Ureter (tissue), 1 donor: Measurements from ENCODE around the gene MAML3. TPM values are rescaled to one million over a fixed set of nuclear protein-coding genes. Genes with fewer than 3 reads are reported as not detected.

ENCODE experiments used
- DNase-seq: peaks from one replicate; pipeline ENCODE4 v3.0.0-alpha.2; 2020; ENCODE audit warnings: low spot score
- total RNA-seq: library from RNA; stranded (reverse); gene quantifications from one replicate; pipeline ENCODE4 v1.2.4, GENCODE V29; 2023
- donor health status: DM: yes; HTN: yes; CAD: no.

MAML3 gene
- total RNA-seq, 1 donor from 2014 or later: 23.4 TPM

DNA sequence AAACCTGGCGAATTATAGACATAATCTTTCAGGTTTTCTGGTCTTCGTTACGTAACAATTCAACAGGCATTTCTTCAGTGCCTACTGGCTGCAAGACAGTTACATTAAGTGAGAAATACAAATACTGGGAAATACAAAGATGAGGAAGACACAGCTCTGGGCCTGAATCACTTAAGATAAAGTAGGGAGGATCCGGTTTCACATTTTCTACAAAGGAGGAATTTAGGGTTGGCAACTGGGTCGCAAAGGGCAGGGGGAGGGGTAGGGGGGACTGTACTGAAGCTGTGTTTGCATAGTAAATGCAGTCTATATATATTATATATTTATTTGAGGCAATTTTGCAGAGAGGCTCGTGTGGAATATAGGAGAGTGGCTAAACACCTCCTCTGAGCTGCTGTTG is 107.4 kb downstream of the MAML3 start:
- DNase-seq: no peak

DNA sequence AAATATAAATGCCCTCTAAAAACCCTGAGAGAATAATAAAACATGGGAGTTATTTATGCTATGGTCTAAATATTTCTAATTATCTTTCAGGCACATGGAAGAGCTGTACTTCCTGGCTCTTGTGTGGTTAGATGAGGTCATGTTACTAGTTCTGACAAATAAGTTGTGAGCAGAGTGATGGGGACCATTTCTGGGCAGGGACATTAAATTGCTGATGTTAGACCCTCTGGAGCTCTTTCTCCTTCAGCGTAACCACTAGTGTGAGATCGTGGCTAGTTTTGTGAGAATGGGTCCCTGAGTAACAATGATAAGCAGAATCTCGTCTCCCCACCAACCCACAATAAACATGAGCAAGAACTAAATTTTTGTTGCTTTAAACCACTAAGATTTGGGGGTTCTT is 108.0 kb downstream of the MAML3 start:
- DNase-seq: no peak

DNA sequence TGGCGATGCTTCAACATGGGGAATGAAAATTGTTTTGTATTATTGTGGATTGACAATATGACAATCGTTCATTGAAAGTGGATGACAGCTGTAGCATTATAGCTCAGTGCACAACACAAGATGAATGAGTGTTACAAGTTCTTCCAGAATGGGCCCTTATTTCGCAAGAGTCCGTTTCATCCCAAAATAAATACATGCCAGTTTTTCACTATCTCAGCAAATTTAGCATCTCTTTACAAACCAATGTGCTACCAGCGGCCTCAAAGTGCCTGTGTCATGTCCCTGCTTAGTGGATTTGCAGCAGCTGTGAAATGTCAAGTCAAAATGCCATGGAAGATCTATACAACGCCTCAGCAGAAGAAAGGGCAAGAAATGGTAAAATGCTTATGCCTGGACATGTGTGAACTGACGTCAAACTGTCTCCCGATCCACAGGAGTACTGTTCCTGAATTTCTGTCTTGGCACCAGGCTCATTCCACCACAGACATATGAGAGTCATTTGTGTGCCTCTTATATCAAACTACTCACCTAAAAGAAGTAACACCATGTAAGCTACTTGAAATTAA is 109.6 kb downstream of the MAML3 start:
- DNase-seq: no peak

DNA sequence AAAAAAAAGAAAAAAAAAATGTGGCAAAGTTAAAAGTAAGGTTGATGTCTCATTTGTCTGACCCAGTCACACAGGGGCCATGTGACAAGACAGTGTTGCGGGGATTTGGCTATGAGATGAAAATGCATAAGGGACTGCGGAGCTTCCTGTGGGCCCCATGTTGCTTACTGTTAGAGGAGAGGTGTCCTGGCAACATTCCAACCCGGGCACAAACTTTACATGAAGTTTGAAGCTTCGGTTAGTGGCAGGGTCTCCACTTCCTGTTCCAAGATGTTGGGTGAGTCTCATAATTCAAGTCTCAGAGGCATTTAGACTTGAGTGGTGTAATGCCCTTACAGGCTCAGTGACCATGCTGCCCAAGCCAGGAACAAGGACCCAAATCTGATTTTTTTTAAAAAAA is 111.3 kb downstream of the MAML3 start:
- no peak for DNase-seq

DNA sequence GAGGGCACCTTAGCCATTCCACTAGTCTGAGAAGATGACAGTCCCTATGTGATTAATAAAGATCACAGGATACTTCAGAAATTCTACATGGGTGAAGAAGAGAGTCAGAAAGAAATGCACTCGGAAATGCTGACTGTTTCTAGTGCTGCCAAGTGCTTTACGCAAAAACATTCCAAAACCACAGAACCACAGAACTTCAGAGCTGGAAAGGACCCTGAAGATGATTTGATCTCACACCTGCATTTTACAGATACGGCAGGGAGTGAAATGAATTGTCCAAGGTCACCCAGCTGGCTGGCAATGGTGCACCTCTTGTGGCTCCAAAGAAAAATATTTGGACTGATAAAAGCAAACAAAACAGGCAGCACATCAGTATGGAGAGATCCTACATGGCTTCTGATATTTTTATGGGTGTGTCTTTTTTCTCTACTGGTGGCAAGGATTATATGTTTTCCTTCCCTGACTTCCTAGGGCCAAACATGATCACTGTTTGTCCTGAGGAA is 115.9 kb downstream of the MAML3 start:
- DNase-seq: no peak

DNA sequence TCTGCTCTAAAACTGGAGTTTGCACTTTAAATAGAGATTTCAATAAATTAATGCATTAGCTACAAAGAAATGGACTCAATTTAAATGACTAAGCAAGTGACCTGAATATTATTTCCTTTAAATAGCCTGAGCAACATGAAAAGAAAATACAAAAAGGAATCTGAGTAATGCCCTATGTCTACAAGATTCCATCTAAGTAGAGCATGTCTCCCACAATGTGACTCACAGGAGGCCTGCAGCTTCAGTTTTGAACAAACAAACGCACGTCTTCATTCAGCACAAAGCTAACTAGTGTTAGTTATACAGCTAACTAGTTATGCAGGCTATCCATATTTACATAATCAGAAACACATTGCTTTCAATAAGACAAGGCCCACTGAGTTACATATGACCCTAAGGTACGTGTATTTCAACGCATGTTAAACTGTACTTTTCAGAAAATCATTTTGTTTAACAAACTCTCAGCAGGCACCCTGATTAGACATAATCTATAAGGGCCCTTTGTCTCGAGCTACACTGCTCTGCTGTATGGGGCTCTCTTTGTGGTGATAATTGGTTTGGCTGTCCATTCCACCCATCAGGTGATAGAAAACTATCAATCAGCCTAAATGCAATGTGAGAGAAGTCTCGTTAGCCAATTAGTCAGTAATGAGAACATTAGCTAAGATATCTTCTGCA is 116.5 kb downstream of the MAML3 start:
- DNase-seq: no peak

DNA sequence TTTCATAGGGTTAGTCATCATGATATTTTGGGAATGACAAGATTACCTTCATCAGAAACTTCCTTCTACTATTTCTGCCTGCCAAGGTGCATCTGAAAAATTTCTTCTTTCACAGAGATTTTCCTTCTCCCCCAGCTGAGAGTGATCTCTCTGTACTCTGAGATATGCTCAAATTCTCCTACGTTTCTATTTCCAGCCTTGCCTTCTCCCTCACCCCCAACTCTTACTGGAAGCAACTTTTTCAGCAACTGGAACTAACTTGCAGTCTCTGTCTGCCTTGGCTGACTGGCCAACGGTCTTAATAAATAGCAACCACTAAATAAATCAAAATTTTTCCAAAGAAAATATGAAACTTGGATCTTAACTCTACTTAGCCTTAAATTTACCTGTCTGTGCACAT is 122.3 kb downstream of the MAML3 start:
- DNase-seq: no peak

DNA sequence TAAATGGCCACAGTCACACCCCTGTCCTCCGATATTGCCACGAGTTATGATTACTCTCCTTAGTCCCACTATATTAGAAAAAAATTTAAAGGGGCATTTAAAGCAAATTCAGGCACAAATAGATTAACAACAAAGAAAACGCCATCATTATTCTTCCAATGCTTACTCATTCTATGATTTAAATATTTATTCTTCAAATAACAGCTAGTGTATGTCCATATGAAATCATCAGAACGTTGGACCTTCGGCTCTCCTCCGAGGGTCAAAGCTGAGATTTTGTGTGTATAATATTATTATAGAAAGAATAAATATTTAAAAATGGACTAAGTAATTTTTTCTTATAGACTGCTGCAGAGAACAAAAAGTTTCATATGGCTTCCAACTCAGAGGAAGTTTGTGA is 122.9 kb downstream of the MAML3 start:
- no peak for DNase-seq

DNA sequence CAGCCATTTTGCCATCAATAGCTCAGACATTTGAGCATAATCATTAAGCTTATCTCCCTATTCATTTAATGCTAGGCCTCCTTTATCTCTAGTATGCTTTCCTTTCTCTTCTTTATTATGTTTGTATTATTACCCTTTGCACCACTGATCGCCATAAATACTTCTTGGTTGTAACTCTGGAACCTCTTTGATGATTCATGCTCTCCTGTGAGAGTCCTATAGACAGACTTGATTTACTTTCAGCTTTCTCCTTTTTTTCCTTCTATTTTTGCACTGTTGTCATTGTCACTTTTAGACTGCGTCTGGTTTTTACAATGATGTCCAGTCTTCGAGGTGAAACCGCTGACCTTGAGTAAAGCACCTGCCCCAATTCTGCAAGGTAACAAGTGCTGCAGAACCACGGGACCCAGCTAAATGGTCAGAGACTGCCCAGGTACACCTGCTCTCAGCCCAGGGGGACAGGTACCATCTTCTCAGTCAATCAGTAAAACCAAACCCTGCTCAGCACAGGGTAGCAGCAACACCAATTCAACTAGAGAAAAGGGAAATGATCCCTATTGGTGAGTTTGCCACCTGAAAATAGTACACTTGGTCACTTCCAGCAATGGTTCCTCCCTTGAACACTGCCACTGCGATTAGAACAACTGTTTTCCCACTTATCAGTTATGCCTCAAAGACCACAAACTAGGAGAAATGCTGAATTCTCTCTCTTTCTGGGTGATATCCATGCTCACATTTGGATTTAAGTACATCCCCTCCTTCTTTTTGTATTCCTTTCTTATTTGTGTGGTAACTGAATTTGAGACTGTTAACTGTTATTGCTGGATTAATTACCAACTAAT is 125.1 kb downstream of the MAML3 start:
- no peak for DNase-seq

DNA sequence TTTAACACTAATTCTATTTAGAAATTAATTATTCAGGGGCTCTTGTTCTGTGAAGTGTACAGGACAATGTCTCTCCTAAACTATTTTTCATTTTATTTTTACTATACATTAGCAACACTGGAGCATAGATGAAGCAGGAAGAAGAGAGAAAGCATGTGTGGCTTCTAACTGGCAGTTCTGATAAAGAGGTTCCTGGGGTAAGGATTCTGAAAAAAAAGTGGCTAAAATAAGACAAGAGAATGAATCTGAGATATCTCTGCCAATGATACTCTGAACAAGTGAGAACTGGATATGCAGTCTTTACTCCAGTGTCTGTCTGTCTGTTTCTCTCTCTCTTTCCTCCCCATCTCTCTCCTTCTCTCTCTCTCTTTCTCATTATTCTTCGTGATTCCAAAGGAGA is 125.9 kb downstream of the MAML3 start:
- DNase-seq: no peak

DNA sequence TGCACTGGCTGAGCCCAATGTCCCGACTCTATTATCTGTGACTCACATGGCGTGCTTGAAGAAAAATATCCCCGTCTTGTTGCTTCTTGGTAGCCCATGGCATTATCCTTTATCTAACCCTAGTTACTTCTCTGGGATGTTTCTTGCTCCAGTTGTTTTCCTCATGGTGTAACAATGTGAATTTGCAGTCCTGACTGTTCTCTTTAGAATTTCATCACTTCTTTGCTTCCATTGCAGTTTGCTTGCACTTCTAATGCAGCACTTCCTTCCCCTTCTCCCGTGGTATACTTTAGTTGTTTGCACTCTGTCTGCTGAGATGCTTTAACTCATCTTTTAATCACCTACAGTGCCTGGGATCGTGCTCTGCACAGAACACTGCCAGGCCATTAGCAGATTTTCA is 126.9 kb downstream of the MAML3 start:
- DNase-seq: no peak

DNA sequence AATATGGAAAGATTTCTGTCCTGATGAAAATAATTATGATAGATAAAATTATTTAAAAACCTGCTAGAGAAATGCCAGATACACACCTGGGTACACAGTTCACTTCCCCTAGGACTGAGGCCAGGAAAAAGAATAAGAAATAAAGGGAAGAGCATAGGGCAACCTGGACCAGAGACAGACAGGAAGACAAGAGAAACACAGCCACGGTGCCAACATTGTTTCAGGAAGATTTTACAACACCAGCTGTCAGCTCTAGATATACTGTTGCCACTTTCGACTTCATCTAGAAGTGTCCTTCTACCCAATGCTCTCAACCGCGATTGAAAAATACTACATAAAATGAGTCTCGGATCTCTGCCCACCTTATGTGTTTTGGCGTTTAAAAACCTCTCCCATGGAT is 128.5 kb downstream of the MAML3 start:
- DNase-seq: no peak

DNA sequence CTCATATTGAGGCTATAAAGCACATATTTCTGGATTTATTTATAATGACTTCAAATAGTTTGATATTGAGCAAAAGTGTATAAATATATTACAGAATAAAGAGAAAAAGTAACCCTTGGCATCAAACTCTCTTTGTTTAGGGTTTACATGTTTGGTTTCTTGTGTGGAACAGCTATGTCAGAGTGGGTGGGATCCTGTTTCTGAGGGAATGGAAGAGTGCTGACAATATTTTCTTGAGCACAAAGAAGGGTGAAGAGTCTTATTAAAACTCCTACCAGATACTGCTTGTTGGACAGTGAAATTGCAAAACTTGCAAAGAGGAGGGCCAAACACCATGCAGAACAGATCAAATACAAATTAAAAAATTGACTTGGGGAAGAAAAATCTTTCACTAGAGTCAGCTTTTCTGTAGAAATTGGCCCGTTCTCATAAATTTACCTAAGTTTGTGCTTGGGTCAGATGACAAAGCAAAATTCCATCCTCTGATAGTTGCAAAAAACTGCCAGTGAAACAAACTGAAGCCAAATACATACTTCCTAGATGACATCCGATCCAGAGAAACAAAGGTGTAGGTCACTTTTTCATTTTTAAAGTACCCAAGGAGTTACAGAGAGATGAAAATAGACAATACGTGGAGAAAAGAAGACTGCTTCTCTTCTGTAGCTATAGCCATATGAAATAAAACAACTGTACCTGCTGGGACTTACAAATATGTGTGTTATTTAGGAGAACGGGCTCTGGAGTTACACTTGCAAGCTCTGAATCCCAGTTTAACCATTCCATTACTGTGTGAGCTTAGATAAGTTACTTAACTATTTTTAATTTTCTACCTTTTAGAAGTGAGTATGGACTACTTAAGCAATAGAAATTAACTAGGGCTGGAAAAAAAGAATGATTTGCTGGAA is 133.3 kb downstream of the MAML3 start:
- DNase-seq: no peak

DNA sequence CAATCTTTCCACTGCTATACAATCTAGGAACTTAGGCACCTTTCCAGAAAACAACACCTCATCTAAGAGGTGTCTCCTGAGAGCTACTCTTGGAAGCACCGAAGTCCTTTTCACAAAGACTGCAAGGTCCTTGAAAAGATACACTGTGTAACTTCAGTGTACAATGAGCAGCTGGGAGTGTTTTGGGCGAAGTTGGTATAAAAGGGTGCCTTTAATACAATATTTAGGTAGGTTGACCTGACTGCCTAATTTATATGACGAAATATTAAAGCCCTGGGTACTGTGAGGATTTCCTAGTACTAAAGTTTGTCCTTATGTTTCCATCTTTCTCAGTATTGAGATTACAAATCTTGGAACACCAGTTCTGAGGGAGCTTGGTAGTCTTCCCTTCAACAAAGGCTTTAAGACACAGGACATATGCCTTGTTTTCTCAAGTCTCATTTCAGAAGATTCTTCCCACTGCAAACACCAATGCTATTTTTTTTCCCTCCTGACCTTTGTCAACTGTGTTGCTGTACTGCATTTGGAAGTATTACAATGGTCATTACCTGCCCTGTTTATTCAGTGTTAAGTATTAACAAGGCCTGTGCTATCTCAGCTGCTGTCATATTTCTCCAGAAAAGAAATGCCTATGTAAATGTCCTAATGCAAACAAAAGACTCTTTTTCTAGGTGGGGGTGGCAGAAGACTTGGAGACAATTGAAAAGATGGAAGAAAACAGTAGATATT is 134.2 kb downstream of the MAML3 start:
- DNase-seq: no peak

DNA sequence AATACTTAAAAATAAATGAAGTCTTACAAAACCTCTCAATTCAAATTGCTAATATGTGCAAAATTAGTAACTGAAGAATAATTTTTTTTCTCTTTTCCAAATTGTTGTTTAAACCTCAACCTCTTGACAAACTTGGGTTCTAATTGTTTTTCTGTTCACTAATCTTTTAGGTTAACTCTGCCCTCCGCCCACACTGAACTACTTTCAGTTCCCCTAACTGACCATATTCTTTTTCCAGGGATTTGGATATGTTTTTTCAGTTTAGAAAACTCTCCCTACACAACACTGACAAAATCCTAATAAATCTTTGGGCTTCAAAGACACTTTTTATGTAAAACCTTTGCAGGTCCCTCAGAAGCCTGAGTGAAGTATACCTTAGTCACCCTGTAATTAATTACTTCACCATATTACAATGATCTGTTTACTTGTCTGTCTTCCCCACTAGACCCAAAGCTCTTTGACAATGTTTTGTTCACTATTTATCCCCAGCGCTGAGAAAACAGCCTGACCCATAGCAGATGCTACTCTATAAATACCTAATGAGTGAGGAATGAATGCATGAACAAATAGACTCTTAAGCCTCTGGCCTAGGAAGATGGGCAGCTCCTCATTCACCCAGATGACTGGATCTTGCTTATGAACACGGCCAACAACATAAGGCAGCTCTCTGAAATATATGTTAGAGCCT is 134.9 kb downstream of the MAML3 start:
- no peak for DNase-seq

DNA sequence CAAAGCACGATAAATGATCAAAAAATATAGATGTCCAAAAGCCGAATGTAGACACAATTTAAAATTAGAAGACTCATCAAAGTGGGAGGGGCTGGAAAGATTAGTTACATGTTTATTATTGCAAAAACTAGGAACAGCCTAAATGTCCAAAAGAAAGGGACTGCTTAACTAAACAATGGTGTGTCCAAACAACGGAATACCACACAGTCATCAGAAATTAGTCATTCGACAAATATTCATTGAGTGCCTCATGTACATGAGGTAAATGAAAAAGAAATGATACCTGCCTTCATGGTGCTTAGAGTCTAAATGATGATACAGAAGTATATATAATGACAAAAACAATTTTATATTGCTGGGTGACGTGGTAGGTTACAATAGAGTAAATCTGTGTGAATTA is 139.7 kb downstream of the MAML3 start:
- no peak for DNase-seq

DNA sequence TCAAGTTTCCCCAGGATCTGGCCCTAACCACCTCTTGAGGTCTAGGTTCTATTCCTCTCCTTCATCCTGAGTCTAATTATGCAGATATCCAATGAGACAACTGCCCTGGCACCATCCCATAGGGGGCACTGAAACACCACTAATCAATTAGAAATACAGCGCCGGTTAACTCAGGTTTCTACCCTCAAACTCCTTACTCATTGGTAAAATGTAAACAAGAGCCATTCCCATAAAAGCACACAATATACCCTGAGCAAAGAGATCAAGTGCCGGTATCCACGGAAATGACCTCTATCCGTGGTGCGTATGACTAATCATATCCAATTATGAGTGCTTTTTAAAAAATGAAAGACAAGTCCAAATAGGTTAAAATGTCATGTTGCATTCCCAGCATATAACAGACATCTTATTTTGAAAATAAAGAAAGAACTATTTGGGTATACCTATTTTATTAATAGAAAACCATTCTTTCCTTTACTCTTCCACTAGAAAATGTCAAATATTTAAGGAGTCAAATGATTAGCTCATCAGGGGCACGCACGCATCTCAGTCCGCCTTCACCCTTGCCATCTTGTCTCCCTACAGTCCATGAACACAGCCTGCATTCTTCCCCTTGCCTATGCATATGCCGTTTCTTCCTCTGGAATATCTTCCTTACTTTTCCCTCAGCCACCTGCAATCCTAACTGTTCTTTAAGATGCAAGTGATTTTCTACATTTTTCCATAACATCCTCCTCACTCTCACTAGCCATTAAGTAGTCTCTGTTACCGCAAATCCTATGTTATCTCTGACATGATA is 141.1 kb downstream of the MAML3 start:
- DNase-seq: peak; percentile 75

DNA sequence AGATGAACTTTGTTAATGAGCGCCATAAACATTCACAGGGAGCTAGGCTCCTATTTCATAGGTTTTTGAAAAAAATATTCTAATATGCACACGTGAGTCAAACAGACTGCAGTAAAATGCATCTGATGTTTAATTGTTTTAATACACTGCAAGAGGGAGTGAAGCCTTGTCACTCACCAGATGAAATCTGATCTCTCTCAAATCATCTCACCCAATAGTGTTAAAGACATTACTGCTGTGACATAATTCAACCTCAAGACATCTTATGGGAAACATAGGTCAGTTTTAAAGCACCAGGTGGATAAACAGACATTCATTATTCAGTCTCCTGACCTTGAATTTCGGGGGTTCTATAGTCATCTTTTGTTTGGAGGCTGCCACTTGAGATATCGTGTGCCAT is 148.3 kb downstream of the MAML3 start:
- DNase-seq: no peak

DNA sequence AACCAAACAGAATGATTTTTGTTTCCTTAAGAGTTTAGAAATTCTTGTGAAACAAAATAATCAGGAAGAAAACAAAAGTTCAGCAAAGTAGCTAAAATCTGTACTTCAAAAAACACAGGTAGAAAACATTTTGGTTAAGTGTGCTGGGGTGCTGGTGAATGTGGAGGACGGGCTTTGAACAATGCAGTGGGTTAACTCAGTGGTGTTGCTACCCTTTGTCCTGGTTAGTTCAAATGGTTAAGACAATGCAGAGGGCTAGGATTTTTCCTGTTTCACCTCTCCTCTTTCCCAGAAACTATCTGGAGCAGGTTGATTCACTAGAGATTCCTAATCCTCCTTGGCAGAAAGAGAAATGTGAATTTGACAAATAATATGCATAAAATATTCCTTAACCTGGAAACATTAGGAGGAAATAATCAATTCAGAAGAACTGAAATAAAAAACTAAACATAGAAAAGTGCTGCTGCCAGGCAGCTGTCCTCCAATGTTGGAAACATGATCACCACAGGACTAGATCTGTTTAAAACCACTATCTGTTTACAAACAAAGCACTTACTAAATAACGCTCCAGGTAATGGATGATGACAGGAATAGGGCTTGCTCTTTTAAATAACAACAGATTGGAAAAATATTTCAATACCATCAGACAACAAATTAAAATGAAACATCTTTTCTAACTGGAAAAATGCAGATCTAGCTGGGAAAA is 148.9 kb downstream of the MAML3 start:
- DNase-seq: no peak
